ENCODE results near the gene ARHGAP4.

DNA sequence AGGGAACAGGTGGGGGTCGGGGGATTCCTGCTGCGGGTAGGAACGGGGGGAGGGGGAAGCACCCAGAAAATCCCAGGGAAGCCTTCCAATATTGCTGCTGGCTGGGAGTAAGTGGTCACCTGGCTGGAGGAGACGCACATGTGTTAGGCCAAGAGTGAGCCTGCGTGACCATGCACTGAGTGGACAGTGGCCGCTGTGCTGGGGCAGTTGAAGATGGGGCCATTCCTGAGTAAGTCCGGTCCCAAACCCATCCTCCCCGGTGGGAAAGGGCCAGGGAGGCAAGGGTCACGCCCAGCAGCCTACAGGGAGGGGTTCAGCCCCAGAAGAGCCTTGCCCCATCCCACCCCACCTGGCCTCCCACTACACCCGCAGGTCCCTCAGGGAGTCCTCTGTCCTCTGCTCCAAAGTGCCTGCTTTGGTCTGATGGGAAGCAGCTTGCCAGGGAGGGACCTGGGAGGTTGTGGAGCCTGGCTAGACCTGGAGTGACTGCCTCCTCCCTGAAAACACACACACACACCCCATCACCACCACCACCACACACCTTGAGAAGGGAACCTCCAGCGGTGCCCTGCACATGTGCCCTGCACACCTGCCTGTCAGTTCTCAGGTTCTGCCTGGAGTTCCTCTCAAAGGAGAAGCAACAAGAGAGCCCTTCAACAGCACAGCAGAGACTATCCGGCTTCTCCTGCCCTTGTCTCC lies 46.2 kb downstream of the ARHGAP4 start:
- TF ChIP-seq, protein P1, sequence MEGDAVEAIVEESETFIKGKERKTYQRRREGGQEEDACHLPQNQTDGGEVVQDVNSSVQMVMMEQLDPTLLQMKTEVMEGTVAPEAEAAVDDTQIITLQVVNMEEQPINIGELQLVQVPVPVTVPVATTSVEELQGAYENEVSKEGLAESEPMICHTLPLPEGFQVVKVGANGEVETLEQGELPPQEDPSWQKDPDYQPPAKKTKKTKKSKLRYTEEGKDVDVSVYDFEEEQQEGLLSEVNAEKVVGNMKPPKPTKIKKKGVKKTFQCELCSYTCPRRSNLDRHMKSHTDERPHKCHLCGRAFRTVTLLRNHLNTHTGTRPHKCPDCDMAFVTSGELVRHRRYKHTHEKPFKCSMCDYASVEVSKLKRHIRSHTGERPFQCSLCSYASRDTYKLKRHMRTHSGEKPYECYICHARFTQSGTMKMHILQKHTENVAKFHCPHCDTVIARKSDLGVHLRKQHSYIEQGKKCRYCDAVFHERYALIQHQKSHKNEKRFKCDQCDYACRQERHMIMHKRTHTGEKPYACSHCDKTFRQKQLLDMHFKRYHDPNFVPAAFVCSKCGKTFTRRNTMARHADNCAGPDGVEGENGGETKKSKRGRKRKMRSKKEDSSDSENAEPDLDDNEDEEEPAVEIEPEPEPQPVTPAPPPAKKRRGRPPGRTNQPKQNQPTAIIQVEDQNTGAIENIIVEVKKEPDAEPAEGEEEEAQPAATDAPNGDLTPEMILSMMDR (IDR thresholded peaks at IDR 0.05) = no peak
- no peak for TF ChIP-seq POLR2A (IDR thresholded peaks at IDR 0.05)

All from upper lobe of left lung (tissue), 4 donors.